ENCODE results near the gene CUTA.
"Not testable (repeated sequence)": the region's sequence is repeated elsewhere in the genome, so short reads cannot be mapped to it uniquely, and the experiment has no call there.

CUTA gene

DNA sequence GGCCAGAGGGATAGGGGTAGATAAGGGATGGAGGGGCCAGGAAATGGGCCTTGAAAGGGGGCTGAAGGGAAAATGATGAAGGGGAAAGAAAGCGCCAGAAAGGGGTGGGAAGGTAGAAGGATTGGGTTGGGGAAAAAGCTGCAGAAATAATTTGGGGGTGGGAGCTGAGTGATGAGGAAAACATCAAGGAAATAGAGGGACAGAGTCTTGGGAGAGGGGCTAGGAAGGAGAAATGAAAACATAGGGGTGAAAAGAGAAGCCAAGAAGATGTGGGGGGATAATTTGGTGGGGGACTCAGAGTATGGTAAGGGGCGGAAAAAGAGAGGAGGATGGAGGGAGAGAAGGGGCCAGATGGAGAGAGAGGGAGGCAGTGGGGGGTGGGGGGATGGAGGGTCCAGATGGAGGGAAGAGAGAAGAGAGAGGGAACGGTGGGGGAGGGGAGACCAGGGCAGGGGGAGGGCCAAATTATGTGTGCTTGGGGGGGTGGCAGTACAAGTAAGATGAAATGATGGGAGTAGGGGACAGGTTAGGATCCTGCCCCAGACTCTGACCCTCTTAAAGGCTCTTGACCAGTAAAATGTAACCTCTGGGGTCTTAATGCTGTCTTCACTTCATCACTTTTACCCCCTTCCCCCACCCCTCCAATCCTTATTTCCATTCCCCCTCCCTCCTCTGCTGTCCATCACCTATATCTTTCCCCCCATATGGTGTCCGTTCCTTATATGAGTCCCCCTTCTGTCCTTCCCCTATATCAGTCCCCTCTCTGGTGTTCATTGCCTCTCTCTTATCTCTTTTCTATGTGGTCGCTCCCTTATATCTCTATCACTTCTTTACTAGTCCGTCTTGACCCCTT lies 2.8 kb upstream of the CUTA start:
- no peak for DNase-seq

DNA sequence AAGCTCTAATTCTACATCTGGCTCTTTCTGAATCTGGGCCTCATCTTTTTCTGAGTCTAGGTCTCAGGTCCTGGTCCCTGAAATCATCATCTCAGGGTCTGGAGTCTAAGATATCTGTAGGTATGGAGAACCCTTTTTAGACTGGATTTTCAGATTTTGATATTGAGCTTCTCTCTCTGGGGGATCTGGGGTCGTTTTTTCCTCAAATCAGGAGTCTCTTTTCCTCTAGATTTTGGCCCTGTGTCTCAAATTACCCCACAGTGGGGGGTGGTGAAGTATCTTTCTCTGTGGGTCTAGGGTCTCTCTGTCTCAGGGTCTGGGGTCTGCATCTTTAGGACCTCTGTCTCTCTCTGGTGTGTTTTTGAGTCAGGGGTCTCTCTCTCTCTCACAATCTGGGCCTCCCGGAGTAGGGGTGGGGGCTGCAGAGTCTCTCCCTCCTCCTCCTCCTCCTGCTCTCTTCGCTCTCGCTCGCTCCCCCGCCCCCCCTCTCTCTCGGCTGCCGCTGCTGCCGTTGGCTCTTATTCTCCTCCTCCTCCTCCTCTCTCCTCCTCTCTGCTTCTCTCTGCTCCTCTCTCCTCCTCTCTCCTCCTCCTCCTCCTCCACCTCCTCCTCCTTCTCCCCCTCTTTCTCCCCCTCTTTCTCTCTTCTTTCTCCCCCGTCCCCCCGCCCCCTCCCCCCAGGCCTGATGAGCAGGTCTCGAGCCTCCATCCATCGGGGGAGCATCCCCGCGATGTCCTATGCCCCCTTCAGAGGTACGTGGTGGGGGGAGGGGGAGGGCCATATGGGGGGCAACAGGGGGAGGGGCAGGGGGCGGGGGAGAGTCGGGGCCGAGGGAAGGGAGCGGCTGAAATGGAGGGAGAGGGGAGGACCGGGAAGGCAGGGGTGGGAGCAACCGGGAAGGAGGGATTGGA lies 1.9 kb upstream of the CUTA start, which contains the start of gene SYNGAP1:
SYNGAP1 (plus strand) TSS at position 486 of the 911 bp plus-strand sequence; CDS start at position 686, 200 bp downstream.
- DNase-seq: no peak

DNA sequence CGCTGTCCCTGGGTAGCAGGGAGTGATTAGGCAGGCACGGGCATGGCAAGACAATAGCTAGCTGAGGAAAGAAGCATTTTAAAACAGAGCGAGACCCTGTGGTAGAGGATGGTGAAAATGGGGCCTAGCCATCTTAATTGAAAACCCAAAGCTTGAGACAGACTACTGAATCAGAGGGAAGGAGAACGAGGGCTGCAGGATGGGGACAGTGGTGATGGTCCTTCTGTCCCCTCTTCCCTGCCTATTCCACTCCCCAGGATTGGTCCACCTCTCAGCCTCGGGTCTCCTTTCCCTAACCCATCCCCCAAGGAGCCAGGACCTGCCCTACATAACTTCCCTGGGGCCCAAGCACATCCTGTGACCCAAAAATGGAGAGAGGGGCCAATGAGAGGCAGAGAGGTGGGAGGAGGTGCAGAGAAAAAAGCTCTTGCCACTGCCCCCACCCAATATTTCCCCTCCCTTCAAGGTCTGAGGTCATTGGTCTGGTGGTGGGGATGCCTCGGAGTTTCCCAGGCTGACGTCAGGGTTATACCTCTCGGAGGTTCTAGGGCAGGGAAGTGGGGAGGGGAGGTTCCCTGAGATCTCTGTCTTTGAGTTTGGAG lies 884 bp upstream of the CUTA start:
- DNase-seq: no peak

DNA sequence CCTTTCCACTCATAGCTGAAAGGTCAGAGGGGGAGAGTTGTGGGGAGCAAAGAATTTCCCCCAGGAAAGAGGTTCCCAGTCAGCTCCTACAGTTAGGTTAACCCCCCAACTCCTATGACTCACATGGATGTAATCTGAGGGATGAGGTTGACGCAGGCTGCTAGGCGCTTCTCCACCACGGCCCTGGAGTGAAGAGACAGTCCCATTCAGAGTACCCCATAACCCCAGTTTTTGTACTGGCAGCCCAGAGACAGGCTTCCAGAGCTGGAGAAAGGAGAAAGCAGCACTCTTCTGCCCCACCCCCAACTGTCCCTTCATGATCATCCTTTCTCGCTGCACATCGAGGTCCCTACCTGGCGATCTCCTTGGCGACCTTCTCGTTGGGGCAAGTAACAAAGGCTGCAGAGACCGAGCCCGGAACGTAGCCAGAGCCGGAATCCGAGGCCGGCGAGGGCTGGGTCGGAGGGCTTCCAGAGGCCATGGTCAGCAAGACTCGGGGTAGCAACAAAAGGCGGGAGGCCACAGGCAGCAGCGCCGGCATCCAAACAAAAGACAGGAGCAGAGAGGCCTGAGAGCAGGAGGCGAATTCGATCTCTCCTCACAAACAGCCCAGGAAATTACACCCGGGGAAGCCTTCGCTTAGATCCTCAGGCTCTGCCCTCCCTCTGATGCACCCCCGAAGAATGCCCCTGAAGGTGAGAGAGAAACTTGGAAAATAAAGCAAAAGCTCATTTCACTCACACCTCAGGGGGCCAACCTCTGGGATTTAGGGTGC lies 592 bp downstream of the CUTA start:
- no peak for DNase-seq

DNA sequence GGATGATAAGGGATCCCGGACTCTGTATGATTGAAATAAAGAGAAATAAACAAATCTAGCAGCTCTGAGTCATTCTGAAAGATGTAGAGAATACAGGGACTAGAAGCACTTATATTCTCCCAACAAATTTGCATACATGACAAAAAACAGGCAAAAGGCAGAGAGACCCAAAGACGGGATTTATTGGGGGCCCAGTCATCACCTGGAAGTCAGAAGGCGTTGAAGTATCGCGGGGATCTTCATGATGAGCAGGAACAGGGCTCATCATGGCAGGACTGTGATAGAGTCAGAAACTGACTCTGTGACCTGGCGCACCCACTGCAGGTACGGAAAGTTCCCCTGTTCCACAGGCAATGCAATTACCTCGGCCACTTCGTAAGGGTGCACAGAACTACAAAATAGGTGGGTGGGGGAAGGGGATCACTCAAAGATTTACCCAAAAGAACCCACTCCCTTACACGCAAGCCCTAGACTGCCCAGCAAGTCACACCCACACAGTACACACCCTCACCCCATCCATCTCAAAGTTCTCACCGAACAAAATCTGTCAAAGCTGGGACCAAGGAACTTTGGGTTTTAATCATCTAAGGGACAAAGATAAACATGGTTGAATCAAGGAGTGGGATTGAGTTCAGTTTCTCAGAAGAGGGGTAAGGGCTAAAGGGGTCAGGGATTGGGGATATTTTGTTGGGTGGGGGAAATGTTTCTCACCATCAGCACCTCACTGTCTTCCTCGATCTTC lies 1.4 kb downstream of the CUTA start:
- no peak for DNase-seq

DNA sequence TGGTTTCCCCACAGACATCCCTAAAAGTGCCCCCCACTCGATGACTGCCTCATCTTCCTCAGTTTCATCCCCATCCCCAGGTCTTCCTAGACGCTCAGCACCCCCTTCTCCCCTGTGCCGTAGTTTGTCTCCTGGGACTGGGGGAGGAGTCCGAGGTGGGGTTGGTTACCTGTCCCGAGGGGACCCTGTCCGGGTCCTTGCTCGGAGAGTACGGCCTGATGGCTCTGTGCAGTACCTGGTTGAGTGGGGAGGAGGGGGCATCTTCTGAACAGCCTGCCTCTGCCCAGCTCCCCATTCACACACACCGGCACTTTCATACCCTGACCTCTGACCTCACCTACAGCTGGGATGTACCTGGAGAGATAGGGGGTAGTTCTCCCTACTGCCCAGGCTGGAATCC lies 2.1 kb downstream of the CUTA start:
- DNase-seq: no peak

DNA sequence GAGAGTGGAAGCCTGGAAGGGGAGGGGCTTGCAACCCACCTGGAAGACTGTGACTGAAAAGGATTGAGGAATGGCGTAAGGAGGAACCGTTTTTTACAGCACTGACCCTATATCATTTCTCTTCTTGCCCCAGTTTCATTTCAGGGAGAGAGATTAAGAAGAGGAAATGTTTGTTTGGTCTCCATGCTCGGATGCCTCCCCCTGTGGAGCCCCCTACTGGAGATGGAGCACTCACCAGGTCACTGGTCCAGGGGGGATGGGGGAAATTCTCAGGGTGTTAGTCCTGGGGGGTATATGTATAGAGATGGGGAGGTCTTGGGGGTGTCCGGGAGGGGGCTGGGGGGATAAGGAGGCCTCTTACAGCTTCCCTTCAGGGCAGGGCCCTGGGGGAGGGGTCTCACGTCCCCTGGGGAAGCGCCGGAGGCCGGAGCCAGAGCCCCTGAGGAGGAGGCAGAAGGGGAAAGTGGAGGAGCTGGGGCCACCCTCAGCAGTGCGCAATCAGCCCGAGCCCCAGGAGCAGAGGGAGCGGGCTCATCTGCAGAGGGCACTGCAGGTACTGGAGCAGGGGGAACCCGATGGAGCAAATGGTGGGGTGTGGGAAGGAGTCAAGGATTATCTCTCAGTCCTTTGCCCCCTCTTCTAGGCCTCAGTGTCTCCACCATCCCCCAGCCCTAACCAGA lies 3.2 kb downstream of the CUTA start:
- no peak for DNase-seq

DNA sequence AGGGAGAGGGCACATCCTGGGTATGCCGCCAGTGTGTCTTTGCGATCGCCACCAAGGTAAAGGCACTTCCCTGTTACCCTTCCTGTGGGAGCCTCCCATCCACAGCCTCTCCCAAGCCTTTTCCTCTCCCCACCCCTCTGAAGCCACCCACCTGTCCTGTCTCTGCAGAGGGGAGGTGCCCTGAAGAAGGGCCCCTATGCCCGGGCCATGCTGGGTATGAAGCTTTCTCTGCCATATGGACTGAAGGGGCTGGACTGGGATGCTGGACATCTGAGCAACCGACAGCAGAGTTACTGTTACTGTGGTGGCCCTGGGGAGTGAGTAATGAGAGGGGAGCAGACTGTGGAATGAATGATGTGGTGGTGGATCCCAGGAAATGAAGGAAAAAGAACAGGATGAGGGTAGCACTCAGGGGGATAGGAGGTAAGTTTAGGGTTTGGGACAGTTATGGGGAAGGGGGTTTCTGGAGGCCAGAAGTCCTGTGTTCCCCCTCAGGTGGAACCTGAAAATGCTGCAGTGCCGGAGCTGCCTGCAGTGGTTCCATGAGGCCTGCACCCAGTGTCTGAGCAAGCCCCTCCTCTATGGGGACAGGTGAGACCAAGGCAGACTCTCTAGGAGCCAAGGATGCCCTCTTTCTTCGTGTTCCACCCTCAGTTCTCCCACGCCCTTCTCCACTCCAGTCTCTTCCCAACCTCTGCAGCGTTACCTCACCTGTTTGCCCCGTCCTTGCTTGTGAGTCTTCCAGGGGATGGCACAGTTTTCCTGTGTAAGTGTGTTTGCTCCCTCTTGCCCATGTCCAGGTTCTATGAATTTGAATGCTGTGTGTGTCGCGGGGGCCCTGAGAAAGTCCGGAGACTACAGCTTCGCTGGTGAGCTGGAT lies 4.4 kb downstream of the CUTA start:
- no peak for DNase-seq

DNA sequence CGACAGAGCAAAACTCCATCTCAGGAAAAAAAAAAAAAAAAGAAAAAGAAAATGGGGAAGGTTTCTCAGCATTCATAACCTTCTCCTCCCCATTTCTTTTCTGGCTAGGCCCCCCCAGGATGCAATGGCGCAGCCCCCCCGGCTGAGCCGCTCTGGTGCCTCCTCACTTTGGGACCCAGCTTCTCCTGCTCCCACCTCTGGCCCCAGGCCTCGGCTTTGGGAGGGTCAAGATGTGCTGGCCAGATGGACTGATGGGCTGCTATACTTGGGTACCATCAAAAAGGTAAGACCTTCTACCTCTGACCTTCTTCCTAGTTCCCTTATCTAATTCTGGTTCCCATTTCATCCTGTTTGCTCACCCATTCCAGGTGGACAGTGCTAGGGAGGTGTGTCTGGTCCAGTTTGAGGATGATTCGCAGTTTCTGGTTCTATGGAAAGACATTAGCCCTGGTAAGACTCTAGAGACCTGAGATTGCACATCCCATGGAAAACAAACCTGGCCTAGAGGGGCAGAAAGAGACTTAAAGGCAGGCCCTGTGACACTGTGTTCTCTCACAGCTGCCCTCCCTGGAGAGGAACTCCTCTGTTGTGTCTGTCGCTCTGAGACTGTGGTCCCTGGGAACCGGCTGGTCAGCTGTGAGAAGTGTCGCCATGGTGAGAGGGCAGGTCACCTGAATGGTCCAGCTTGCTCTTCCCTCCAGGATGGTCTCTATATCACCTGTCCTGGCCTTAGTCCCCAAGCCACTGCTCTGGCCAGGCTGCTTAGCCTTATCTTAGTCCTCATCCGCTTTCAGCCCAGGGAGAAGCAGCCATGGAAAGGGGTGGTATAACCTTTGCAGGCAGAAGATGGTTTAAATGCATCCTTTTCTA lies 5.5 kb downstream of the CUTA start:
- no peak for DNase-seq

DNA sequence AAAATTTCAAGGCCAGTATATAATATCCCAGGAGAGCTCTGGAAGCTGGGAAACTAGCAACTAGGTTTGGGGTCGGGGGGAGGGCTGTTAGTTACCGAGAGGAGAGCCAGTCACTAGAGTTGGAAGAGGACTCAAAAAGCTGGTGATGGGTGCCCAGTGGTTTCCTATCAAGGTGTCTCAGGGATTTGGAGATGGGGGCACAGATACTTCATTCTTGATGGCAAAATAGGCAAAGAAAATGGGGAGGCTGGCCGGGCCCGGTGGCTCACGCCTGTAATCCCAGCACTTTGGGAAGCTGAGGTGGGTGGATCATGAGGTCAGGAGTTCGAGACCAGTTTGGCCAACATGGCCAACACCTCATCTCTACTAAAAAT lies 6.3 kb downstream of the CUTA start:
- DNase-seq: no peak

DNA sequence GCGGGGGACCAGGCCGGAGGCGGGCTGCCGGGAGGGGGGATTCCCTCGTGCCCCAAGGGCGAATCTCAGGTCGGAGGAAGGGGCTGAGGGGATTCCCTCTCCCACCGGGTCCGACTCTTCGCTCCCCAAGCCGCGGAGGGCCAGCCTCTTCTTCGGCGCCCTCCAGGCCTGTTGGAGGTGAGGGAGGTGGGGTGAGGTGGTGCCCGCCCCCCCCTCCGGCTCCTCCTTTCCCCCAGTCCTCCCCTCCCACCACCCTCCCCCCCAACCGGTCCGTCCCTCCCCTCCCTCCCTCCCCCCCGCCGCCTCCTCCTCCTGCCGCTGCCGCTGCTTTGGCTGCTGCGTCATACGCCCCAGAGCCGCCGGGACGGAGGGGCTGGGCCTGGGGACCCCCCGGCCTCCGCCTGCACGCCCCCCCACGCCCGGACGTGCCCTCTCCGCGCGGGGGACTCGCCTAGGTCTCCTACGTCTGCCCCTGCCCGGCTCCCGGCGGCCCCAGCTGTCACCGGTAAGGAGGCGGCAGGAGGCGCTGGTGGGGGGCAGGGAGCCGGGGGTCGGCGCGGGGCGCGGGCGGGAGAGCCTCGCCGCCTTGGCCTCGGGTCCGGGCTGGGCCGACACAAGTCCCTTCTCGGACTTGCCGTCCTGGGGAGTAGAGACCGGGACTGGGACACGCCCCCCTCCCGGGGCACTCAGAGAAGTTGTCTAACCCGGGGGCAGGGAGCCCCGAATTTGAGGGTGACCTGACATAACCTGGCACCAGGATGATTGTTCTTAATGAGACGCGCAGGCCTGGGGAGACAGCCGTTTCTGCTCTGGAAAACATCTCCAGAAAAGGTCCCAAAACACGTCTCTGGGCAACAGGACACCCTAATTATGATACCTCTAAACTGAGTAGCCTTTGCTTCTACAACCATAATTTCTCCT lies 6.9 kb downstream of the CUTA start, which contains the start of gene PHF1:
PHF1 (plus strand) TSS at position 304 of the 921 bp plus-strand sequence. CDS start 1,250 bp downstream, outside the sequence.
- DNase-seq: no peak

DNA sequence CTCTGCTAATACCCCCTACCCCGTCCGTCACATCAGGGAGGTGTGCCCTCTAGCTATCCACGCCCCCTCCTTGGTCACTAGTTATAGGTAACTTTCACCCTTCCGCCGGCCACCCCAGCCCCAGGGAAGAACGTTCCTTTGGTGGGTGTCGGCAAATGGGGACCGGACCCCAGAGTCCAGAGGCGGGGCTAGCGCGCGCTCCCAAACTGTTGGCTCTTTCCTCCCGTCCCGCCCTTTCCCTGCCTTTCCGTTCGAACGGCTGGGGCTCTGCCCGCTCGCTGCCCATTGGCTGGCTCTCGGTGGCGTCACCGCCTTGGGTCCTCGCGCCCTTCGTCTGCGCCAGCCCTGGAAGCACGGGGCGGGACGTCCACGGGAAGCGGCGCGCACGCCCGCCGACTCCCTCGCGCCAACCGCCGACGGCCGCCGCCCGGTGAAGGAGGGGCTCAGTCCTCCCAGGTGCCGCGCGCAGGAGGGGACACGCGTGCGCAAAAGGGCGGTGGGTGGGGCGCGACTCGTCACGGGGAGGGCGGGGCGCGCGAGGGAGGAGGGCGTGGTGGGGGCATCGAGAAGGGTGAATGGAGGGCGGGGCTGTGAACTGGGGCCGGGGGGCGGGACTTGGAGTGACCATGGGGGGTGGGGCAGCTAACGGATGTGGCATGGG lies 7.7 kb downstream of the CUTA start:
- DNase-seq: peak; percentile 97

DNA sequence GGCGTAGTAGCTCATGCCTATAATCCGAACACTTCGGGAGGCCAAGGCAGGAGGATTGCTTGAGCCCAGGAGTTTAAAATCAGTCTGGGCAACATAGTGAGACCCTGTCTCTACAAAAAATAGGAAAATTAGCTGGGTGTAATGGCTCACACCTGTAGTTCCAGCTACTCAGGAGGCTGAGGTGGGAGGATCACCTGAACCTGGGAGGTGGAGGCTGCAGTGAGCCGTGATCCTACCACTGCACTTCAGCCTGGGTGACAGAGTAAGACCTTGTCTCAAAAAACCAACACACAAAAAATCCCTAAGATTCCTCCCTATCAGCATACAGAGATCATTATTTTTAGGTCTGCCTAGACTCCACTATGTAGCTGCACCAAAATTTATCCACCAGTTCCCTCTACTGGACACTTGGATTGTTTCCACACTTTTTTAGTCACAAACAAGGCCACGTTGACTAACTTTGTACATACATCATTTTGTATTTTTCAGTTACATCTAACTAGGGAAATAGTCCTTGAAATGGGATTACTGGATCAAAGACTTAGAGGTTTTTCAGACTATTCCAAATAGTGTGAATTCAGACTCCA lies 10.7 kb downstream of the CUTA start:
- no peak for DNase-seq

DNA sequence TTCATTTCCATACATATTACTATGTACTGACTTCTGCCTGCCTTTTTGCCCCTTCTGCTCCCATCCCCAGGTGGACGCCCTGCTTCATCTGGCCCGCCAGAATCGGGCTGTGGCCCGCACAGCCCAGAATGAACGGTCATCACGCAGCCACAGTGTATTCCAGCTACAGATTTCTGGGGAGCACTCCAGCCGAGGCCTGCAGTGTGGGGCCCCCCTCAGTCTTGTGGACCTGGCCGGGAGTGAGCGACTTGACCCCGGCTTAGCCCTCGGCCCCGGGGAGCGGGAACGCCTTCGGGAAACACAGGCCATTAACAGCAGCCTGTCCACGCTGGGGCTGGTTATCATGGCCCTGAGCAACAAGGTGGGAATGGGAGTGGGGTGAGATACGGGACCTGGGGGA lies 11.8 kb downstream of the CUTA start:
- no peak for DNase-seq

DNA sequence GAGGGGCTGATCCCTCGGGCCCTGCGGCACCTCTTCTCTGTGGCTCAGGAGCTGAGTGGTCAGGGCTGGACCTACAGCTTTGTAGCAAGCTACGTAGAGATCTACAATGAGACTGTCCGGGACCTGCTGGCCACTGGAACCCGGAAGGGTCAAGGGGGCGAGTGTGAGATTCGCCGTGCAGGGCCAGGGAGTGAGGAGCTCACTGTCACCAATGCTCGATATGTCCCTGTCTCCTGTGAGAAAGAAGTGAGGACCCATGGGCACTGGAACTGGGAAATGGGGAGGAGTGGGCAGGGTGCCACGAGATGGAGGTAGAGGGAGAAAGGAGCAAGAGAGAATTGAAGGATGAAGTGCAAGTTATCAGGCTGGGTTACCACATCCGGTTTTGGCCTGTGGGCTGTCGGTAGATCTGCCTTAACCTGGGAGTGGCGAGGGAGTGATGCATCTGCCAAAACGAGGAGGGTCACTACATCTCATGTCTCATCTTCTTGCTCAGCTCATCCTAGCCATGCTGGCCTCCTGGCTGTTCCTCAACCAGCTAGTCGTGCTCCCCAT lies 12.4 kb downstream of the CUTA start:
- DNase-seq: no peak

DNA sequence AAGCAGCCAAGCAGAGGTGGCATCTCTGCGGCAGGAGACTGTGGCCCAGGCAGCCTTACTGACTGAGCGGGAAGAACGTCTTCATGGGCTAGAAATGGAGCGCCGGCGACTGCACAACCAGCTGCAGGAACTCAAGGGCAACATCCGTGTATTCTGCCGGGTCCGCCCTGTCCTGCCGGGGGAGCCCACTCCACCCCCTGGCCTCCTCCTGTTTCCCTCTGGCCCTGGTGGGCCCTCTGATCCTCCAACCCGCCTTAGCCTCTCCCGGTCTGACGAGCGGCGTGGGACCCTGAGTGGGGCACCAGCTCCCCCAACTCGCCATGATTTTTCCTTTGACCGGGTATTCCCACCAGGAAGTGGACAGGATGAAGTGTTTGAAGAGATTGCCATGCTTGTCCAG lies 13.0 kb downstream of the CUTA start:
- no peak for DNase-seq

DNA sequence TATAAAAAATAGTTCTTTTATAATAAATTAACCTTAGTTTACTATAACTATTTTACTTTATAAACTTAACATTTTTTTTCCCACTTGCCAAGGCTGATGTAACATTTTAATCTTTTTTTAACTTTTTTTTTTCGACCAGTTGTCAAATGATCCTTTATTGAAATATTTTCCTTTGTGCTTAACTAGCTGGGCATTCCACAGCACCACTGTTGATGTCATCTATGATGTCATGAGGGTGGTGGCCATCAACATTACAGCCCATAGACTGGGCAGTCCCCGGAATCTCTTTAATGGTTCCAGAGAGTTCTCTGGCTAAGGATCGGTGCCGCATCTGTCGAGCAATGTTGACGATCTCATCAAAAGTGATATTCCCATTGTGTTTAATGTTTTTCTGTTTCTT lies 18.0 kb downstream of the CUTA start:
- not testable (repeated sequence) for DNase-seq
